Left ventricle myocardium superior (tissue), 1 donor: Measurements from ENCODE around the gene ETV6. TPM values are rescaled to one million over a fixed set of nuclear protein-coding genes. Genes with fewer than 3 reads are reported as not detected.

ENCODE experiments used
- ATAC-seq: fragments of 200-7000 bp; cut with Tn5 transposase; one replicate; pipeline ENCODE4 v1.9.1; 2020; ENCODE audit warnings: mild to moderate bottlenecking, moderate library complexity
- DNase-seq: peaks from one replicate; pipeline ENCODE4 v3.0.0-alpha.2; 2020
- intact Hi-C: fragments of 100-400 bp; cut with micrococcal nuclease; formaldehyde crosslinking; loops from one replicate; pipeline ENCODE4 v1.11.0; 2022
- total RNA-seq: library from RNA; stranded (reverse); fragmentation: NEBNext Ultra II Directional; extraction: Animal tissue kit (Norgen Biotek cat#: 25700); gene quantifications from one replicate; pipeline ENCODE4 v1.2.1, GENCODE V29; 2021
- donor health status: DM: no; HTN: yes; CAD: no; lungs with severe emphysema.

ETV6 gene
- total RNA-seq, 1 donor from 2014 or later: 14.7 TPM

- ATAC-seq (no peak), DNase-seq (no peak)
- intact Hi-C loops: no loop called here
Measured at GRCh38 chr12:11746940-11747716, 97.7 kb downstream of the ETV6 start.

- intact Hi-C loops: no loop called here
- no peak for ATAC-seq
- no peak for DNase-seq
Measured at GRCh38 chr12:11747969-11748368, 98.5 kb downstream of the ETV6 start.

GRCh38 chr12:11748903-11749302, 99.4 kb downstream of the ETV6 start:
- ATAC-seq: no peak
- DNase-seq: no peak
- intact Hi-C loops: no loop called here

GRCh38 chr12:11749943-11750690, 100.6 kb downstream of the ETV6 start:
- peak; percentile 40 for DNase-seq
- intact Hi-C loops: no loop called here
- peak; percentile 40 for ATAC-seq

DNA sequence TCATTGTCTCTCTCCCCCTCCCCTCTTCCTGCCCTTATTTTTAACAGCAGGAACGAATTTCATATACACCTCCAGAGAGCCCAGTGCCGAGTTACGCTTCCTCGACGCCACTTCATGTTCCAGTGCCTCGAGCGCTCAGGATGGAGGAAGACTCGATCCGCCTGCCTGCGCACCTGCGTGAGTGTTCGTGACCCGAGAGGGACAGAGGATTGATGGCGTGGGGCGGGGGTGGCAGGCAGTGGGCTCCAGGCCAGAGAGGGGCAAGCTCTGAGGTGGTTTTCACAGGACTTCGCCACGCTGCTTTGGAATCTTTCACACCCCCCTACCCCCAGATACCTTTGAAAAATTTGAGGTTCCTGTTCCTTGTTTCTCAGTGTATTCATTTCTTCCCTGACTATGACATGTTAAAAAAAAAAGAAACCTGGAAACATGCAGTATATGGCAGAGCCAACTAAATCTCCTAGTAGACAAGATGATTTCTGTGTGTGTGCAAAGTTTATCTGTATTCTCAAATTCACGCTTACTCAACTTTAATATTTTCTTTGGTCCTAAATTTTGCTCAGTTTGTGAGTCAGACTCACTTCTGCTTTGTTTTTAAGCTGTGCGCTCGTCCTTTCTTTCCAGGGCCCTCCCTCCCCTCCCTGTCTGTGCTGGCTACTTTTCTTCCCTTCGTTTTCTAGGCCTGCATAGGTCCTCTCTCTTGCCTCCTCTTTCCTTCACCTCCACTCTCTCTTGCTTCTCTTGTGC, 103.1 kb downstream of the ETV6 start:
- intact Hi-C loops: no loop called here
- DNase-seq: no peak
- no peak for ATAC-seq

- ATAC-seq (no peak), DNase-seq (no peak)
- intact Hi-C loops: no loop called here
Measured at GRCh38 chr12:11753150-11753499, 103.7 kb downstream of the ETV6 start.

GRCh38 chr12:11753826-11754225, 104.4 kb downstream of the ETV6 start:
- intact Hi-C loops: no loop called here
- ATAC-seq: no peak
- DNase-seq: no peak

DNA sequence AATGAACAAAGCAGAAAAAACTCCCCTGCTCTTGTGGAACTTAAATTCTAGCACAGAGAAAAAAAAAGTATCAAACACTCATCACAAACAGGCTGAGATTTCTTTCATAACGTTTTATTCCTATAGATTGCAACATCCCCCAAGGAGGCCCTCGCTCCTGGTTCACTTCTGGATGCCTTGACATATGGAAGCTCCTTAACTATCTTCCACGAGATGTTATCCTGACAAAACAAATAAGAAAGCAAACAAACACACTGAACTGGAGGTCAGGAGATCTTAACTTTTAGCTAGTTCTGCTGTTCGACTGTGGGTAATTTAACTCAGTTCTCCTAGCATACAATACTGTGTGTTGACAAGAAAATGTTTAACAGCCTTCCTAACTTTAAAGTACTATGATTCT, 104.8 kb downstream of the ETV6 start:
- intact Hi-C loops: no loop called here
- ATAC-seq: no peak
- DNase-seq: no peak

GRCh38 chr12:11755302-11755930, 105.9 kb downstream of the ETV6 start:
- no peak for DNase-seq
- no peak for ATAC-seq
- intact Hi-C loops: no loop called here

DNA sequence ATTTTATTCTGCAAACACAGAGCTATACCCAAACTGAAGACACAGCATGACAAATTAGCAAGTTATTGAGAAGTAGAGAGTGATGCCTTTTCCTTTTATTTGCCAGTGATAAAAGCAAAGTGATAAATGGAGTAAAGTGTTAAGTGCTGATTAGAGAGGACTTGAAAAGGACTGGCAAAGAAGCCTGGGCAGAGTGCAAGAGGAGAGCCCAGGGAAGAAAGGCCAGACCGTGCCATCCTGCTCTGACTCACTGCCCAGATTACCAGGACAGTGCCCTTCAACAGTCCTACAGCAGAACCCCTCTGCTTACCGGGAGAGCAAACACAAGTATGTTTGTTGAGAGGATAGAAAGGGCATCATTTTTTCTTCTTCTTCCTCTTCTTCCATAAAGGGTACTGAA, 106.5 kb downstream of the ETV6 start:
- ATAC-seq (peak; percentile 86), DNase-seq (peak; percentile 49)
- intact Hi-C loops: no loop called here

DNA sequence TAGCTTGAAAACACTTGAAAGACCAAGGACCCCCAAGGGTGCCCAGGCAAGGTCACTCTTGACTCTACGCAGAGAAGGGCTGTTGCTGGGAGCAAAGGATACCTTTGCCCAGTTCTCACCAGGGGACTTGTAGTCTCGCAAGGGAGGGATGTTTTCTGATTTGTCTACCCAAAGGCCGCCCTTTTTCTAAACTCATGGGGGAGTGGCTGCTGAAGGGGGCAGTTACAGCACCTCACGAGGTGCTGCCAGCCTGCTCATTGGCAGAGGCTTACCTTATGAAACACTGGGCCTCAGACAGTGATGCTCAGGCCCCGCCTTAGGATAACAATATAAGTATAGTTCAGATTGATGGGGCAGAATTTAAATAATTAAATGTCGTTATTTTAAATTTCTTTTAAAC, 107.0 kb downstream of the ETV6 start:
- intact Hi-C loops: no loop called here
- ATAC-seq (no peak), DNase-seq (no peak)

- no peak for ATAC-seq
- intact Hi-C loops: no loop called here
- no peak for DNase-seq
Measured at GRCh38 chr12:11757095-11757494, 107.6 kb downstream of the ETV6 start.

- ATAC-seq (no peak), DNase-seq (no peak)
- intact Hi-C loops: no loop called here
Measured at GRCh38 chr12:11757531-11757930, 108.1 kb downstream of the ETV6 start.

GRCh38 chr12:11758087-11758486, 108.6 kb downstream of the ETV6 start:
- DNase-seq: no peak
- intact Hi-C loops: no loop called here
- peak; percentile 27 for ATAC-seq

DNA sequence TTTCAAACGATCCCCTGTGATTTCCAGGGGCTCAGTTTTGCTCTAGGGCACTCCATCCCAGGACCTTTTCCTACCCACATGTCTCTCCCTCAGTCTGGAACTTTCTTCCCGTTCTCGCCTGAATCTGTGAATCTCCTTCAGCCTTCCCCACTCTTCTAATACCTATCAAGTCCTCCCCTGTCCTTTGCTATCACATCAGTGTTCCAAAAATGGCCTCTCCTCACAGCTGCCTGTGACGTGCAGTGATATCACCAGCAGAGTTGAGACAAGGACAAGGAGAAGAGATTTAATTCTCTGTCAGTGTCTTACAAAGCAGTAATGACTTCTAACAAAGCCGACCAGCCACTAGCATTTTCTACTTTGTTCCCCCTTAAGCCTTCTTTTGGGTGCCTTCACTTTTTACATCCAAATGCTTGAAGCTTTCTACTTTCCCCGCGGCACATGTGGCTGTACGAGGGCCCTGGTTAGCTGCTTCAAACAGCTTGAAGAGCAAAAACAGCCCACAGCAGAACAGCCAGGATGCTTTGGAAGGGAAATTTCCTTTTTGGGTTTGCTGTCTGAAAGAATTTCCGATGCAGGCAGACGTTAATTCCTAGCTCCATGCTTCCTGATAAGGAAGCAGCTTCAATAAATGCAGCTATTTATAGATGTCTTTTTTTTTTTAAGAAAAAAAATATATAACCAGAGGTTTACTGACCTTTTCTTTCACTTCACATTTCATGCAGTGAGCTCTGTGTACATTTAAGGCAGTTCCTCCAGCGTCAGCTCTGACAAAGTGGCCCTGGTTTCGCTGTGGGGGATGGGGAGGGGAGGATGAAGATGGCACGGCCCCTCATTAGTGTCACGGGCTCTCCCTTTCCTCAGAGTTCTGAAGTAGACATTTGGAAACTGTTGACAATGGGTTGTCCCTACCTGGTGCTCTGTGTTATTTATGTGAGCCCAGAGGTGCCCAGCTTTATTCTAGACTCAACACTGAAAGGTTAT, 109.3 kb downstream of the ETV6 start:
- peak; percentile 79 for ATAC-seq
- intact Hi-C loops: no loop called here
- no peak for DNase-seq

DNA sequence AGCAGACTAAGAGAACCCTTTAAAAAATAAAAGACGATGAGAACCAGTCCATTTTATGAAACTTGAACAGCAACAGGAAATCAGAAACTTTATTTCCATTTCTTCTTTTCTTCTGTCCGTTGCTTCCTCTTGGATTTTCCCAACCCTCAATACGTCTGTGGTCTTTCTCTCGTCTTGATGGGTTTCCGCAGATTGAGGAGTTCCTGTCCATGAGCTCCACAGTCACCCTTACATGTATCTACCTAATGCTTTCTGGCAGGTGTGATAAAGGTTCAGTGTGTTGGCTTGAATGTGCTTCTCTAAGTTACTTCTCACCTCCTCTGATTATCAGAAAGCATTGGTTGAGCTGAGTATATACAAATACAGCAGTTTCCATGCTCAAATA, 110.0 kb downstream of the ETV6 start:
- intact Hi-C loops: no loop called here
- ATAC-seq (no peak), DNase-seq (no peak)

GRCh38 chr12:11759899-11760298, 110.4 kb downstream of the ETV6 start:
- intact Hi-C loops: no loop called here
- DNase-seq (no peak), ATAC-seq (no peak)

GRCh38 chr12:11761869-11762567, 112.5 kb downstream of the ETV6 start:
- DNase-seq (no peak), ATAC-seq (no peak)
- intact Hi-C loops: no loop called here
